CD4-positive, alpha-beta T cell treated with Interleukin-4 for 1 hour (primary cell): Measurements from ENCODE around the gene NACA2.
"Not testable (repeated sequence)": the region's sequence is repeated elsewhere in the genome, so short reads cannot be mapped to it uniquely, and the experiment has no call there.

Source experiments
- DNase-seq, 2 donors: peaks; one replicate each; pipeline ENCODE4 v3.0.0-alpha.2; 2020 to 2022

Gene NACA2

GRCh38 chr17:61575352-61575975 is 15.6 kb downstream of the NACA2 start:
- DNase-seq = no peak

DNA sequence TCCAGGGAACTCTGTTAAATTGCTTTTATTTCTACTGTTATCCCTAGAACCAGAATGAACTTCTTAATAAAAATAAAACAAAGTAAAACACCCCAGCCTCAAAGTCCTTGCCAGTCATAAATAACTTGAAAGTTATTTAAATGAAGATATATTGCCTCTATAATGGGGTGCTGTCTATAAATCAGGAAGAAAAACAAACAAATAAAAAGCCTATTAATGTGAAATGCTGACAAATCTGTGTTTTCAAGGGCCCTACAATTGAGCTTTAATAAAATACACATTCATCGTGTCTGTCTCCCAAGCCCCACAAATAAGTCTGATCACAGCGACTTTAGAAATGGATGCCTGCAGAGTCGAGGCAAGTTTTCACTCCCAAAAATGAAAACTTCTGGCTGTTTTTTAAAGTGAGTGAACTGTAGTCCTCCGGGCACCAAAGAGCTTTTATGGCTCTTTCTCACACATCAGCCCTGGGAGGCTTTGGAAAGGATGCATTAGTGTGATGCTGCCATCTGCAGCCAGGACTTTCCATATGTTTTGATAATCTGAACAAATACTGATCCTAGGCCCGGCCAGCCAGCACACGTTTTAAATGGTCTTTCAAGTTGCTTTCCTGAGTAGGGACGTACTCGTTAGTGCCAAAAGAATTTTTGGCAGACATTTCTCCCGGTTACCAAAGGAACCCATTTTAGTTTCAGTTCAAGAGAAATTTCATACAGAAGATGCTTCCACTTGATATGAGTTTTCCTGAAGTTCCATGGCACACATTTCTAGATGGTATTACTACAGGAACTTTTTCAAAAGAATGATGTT is 16.3 kb downstream of the NACA2 start:
- no peak for DNase-seq

DNA sequence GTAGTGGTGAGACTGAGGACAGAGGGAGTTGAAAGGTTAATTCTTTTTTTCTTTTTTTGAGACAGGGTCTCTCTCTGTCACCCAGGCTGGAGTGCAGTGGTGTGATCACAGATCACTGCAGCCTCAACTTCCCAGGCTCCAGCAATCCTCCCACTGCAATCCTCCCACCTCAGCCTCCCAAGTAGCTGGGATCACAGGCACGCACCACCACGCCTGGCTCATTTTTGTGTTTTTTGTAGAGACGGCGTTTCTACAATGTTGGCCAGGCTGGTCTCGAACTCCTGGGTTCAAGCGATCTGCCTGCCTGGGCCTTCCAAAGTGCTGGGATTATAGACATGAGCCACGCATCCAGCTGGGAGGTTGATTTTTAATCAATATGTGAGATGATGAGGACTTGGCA is 18.5 kb downstream of the NACA2 start:
- DNase-seq = not testable (repeated sequence)

DNA sequence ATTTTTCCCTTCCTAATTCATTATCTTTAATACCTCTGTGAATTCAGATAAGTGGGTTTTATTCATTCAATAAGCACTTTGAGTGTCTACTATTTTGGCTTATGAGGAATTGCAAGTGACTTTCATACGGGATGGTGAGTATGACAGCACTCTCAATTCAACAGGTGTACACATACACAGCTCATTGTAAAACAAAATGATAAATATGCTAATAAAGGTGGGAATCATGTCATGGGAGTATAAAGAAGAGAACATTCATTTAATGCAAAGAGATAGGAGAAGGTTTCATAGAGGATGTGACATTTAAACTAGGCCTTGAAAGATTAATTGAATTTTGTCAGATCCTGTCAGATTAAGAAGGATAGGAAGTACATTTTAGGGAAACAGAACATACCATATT is 19.4 kb downstream of the NACA2 start:
- DNase-seq = no peak

- DNase-seq = peak in 1 of 2 donors; percentile 23
Observed at GRCh38 chr17:61570118-61570517, 20.9 kb downstream of the NACA2 start.

GRCh38 chr17:61569525-61569924 is 21.5 kb downstream of the NACA2 start:
- not testable (repeated sequence) for DNase-seq

DNA sequence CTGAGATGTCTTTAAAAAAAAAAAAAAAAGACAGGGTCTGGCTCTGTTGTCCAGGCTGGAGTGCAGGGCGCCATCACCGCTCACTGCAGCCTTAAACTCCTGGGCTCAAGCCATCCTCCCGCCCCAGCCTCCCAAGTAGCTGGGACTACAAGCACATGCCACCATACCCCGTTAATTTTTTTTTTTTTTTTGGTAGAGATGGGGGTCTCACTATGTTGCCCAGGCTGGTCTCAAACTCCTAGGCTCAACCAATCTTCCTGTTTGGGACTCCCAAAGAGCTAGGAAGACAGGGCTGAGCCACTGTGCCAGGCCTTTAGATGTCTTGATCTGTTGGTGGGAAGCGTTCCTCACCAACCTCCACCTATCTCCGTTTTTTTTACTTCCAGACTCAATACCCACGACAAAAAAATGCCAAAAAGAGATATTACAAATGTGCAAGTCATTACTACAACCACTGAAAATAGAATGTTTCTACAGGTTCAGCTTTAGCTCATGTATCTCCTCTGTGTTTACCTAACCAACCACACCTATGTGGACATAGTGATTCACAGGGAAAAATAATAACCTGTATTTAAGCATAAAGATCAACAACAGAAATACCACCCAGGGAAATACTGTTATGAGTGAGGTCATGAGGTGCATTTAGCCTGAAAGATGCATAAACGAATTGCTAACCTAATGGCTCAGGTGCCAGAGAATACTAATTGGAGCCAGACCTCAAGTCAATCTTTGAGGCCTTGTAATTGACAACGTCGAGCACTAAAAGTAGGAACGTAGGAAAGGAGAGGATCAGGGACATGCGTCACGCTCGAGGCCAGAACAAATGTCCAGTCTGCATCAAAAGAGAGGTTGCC is 22.6 kb downstream of the NACA2 start:
- no peak for DNase-seq

- DNase-seq = no peak
Observed at GRCh38 chr17:61567045-61567802, 23.8 kb downstream of the NACA2 start.

DNA sequence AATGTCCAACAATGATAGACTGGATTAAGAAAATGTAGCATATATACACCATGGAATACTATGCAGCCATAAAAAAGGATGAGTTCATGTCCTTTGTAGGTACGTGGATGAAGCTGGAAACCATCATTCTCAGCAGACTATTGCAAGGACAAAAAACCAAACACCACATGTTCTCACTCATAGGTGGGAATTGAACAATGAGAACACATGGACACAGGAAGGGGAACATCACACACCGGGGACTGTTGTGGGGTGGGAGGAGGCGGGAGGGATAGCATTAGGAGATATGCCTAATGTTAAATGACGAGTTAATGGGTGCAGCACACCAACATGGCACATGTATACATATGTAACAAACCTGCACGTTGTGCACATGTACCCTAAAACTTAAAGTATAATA is 24.6 kb downstream of the NACA2 start:
- not testable (repeated sequence) for DNase-seq

GRCh38 chr17:61565850-61566249 is 25.2 kb downstream of the NACA2 start:
- not testable (repeated sequence) for DNase-seq

- no peak for DNase-seq
Observed at GRCh38 chr17:61565213-61565612, 25.8 kb downstream of the NACA2 start.

- no peak for DNase-seq
Observed at GRCh38 chr17:61562287-61562686, 28.7 kb downstream of the NACA2 start.

DNA sequence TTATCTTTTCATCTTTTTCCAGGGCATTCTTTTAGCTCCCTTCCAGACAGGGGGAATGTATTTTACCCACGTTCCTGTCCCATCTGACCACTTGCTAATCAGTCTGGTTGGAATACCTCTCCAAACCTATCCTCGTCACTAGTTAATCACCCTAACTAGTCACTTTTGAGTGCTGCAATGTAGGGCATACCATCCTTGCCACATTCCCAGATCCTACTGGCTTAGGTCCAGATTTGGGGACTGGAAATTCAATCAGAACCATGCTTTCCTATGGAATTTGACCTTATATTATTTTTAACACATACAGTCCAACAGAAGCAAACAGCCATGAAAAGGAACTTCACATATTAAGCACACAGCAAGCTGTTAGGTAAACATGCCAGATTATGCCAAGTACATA is 29.7 kb downstream of the NACA2 start:
- DNase-seq = no peak

- no peak for DNase-seq
Observed at GRCh38 chr17:61560071-61560470, 30.9 kb downstream of the NACA2 start.

DNA sequence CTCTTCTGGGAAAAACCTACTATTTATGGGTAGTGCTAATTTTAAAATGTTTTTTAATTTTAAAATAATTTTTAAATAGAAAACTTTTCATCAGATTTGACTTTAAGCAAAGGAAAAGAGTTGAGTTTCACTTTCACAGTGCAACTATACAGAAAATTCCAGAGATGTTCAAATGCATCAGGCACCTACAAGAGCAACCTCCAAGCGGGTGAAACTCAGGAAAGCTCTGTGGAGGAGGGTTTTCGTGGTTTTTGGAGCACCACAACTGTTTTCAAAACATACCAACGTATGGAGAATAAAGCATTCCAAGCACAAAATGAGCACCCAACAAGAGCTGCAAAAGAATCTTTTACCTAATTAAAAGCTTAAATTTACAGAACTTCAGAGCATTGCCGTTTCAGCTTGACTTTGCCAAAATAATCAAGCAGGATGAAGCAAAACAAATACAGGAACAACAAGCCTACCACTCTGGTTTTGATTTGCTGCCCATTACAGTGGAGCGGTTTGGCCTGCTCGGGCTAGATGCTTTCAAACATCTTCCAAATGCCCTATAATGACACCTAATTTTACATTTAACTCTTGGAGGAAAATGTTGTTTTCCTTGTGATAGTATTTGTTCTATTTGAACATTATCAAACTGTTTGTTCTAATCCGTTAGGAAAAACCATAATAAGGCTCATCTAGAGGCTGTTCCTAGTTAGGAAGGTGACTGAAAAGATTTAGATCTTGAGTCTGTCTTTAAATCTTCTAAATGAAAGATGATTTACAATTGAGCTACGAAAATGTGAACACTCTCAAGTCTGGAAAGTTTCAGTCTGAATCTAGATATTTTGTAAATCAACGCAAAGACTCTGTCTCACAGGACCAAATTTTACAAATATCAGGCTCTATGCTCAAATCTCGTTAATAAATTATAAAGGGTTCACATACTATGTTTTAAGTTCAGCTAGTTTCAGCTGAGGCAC is 34.5 kb downstream of the NACA2 start:
- DNase-seq = no peak

DNA sequence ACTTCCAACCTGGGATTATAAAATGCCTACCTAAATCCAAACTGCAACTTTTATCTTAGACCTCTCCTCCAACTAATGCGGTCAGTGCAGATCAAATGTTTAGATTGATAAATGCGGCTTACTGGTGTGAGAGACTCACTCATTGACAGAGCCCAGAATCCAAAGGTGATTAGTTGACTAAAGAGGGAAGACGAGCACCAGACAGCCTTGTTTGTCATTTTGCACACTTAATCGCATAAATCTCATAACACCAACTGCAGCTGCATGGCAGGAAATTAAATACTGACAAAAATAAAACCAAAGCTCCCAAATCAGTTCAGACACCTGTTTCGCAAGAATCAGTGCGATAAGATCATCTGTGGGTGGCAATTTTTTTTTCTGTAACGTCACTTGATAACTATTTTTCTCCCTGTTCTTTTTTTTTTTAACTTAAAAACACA is 35.9 kb downstream of the NACA2 start:
- peak in 1 of 2 donors; percentile 2 for DNase-seq

- no peak for DNase-seq
Observed at GRCh38 chr17:61554209-61554608, 36.8 kb downstream of the NACA2 start.

DNA sequence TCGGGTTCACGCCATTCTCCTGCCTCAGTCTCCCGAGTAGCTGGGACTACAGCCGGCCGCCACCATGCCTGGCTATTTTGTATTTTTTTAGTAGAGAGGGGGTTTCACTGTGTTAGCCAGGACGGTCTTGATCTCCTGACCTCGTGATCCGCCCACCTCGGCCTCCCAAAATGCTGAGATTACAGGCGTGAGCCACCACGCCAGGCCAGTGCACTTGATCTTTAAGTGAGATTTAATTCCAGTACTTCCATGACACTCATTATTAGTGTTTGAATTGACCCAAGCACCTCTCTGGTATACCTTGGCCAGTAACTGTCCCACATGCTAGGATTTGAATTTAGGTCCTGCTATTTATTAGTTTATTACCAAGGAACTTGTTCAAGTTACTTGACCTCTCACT is 38.5 kb downstream of the NACA2 start:
- not testable (repeated sequence) for DNase-seq

DNA sequence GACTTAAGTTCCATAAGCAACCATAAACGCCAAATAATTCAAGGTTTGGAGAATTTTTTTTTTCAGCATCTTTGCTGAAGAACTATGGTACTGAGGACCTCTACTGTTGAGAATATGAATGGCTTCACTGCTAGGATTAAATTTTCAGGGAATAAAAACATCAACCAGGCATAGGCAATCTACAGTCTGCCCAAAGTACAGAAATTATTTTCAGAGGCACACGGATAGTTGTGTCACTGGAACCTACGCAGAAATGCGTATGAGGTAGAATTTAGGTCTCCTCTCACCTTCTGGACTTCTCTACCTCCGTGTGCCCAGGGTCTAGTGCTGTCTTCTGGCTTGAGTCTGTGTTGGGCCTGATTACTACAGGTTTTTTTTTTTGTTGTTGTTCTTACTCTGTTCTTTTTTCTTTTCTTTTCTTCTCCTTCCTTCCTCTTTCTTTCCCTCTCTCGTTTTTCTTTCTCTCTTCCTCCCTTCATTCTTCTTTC is 39.7 kb downstream of the NACA2 start:
- peak in 1 of 2 donors; percentile 19 for DNase-seq

DNA sequence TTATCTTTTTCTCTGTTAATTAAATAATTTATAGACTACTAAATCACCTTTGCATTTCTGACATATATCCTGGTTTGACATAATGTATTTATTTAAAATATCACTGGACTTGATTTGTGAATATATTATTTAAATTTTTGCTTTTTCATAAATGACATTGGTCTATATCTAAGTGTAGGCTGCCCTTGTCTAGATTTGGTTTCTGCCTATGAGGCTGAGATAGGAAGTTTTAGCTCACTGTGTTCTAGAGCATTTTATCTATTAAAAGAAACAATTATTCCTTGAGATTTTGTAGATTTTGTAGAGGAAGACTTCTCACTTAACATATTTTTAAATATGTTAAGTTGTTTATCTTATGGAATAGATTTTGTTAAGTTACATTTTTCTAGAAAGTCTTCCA is 43.9 kb downstream of the NACA2 start:
- no peak for DNase-seq

GRCh38 chr17:61545335-61545938 is 45.6 kb downstream of the NACA2 start:
- DNase-seq = no peak
